Nephron (organoid): ENCODE results near the gene ASTN2.
"Not testable (repeated sequence)": the region's sequence is repeated elsewhere in the genome, so short reads cannot be mapped to it uniquely, and the experiment has no call there.

Experiments
- H3K27ac Mint-ChIP-seq, 3 experiments: 2 replicates each; pipeline ENCODE4 v1.8.0; 2020; ENCODE audit warnings: mixed read lengths in 3 of 3, mild to moderate bottlenecking in 2 of 3, moderate library complexity in 1 of 3
- H3K27me3 Mint-ChIP-seq: 2 replicates; pipeline ENCODE4 v1.8.0; 2021; ENCODE audit warnings: low read depth, mild to moderate bottlenecking, moderate library complexity, mixed read lengths
- H3K36me3 Mint-ChIP-seq: 2 replicates; pipeline ENCODE4 v1.8.0; 2020; ENCODE audit warnings: low read depth, mixed read lengths
- H3K4me1 Mint-ChIP-seq: 2 replicates; pipeline ENCODE4 v1.8.0; 2020; ENCODE audit warnings: mixed read lengths
- H3K4me3 Mint-ChIP-seq, 3 experiments: 2 replicates each; pipeline ENCODE4 v1.8.0; 2020; ENCODE audit warnings: mild to moderate bottlenecking in 3 of 3, mixed read lengths in 3 of 3, moderate library complexity in 2 of 3
- H3K9me3 Mint-ChIP-seq: 2 replicates; pipeline ENCODE4 v1.8.0; 2020; ENCODE audit warnings: mixed read lengths
- TF ChIP-seq, protein P1 (sequence below), 3 experiments: fragments of 200-600 bp; sonication (generic); IDR thresholded peaks; one replicate each; pipeline ENCODE4 v1.5.0; 2021; ENCODE audit warnings: antibody characterized with exemption in 3 of 3; ENCODE audit not compliant: unreplicated experiment in 3 of 3

ASTN2 gene

DNA sequence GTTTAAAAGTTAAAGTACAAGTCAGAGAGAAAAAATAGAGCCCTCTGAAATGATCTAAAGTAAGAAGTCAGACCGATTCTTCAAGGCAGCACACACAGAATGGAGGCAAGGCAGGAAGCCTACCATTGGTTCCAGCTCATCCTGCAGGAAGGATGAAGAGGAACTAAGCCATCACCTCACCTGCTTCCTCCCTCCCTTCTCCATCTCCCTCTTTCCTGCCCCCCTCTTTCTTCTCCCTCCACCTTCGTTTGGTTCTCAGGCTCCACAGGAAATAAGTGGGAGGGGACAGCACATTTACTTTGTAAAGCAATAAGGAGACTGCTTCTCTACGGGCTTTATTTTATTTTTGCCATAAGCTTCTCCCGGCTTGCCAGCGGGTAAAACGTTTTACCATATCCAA is 514.3 kb downstream of the ASTN2 start:
- no peak overlapping the region for H3K27ac Mint-ChIP-seq
- TF ChIP-seq, protein P1, sequence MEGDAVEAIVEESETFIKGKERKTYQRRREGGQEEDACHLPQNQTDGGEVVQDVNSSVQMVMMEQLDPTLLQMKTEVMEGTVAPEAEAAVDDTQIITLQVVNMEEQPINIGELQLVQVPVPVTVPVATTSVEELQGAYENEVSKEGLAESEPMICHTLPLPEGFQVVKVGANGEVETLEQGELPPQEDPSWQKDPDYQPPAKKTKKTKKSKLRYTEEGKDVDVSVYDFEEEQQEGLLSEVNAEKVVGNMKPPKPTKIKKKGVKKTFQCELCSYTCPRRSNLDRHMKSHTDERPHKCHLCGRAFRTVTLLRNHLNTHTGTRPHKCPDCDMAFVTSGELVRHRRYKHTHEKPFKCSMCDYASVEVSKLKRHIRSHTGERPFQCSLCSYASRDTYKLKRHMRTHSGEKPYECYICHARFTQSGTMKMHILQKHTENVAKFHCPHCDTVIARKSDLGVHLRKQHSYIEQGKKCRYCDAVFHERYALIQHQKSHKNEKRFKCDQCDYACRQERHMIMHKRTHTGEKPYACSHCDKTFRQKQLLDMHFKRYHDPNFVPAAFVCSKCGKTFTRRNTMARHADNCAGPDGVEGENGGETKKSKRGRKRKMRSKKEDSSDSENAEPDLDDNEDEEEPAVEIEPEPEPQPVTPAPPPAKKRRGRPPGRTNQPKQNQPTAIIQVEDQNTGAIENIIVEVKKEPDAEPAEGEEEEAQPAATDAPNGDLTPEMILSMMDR (IDR thresholded peaks at IDR 0.05; ENCODE audit: unreplicated experiment in 3 of 3), result no peak
- no peaks in the 10 kb centered on the region for H3K36me3 Mint-ChIP-seq
- H3K4me1 Mint-ChIP-seq, result no peaks in the 10 kb centered on the region
- no peak overlapping the region for H3K4me3 Mint-ChIP-seq
- H3K9me3 Mint-ChIP-seq, result peaks cover 11% of the 10 kb centered on the region
- H3K27me3 Mint-ChIP-seq, result peaks cover 3% of the 10 kb centered on the region

- no peak overlapping the region for H3K27ac Mint-ChIP-seq
- H3K4me3 Mint-ChIP-seq, result no peak overlapping the region
- peaks cover 11% of the 10 kb centered on the region for H3K9me3 Mint-ChIP-seq
- H3K27me3 Mint-ChIP-seq, result peaks cover 3% of the 10 kb centered on the region
- no peaks in the 10 kb centered on the region for H3K36me3 Mint-ChIP-seq
- no peaks in the 10 kb centered on the region for H3K4me1 Mint-ChIP-seq
- TF ChIP-seq, protein P1 (IDR thresholded peaks at IDR 0.05; ENCODE audit: unreplicated experiment in 3 of 3), result no peak
Observed at GRCh38 chr9:116900007-116900367, 514.9 kb downstream of the ASTN2 start.

DNA sequence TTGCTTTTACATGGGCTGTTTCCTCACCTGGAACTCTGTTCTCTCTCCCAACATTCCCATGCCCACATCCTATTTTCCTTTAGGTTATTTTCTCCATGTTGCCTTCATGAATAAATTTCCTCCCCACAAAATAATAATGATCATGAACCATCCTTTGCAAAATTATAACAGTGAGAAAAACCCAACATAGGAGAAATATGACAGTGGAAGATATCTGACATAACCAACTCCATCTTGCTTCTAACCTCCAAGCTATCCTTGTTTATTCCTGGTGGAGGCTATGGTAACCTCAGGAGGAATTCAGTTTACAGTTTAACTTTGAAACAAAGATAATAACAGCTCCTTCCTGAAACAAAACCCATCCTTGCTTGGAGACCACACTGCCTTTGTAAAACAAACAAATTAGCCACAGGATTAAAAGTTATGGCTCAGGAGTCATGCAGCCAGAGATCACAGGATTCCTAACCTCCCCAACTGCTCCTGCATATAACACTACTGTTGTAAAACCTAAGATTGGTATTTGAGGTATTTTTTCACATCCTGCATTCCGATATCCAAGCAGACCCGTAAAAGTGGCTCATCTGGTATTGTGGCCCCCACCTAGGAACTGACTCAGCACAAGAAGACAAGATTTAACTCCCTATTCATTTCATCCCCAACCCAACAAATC is 515.4 kb downstream of the ASTN2 start:
- TF ChIP-seq, protein P1 (IDR thresholded peaks at IDR 0.05; ENCODE audit: unreplicated experiment in 3 of 3), result no peak
- Mint-ChIP-seq H3K9me3 (peaks cover 11% of the 10 kb centered on the region), H3K27ac (no peak overlapping the region), H3K27me3 (peaks cover 3% of the 10 kb centered on the region), H3K4me1 (no peaks in the 10 kb centered on the region), H3K36me3 (no peaks in the 10 kb centered on the region), H3K4me3 (no peak overlapping the region)

DNA sequence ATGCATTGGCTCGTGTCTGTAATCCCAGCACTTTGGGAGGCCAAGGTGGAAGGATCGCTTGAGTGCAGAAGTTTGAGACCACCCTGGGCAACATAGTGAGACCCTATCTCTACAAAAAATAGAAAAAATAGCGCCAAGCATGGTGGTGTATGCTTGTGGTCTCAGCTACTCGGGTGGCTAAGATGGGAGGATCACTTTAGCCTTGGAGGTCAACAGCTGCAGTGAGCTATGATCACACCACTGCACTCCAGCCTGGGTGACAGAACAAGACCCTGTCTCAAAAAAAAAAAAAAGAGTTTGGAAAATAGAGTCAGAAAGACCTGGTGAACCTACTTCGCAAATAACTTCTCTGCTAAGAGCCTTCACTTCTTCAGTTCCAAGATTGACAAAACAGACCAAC is 516.7 kb downstream of the ASTN2 start:
- not testable (repeated sequence) for H3K27me3 Mint-ChIP-seq, H3K4me3 Mint-ChIP-seq, H3K4me1 Mint-ChIP-seq, H3K27ac Mint-ChIP-seq, H3K36me3 Mint-ChIP-seq
- H3K9me3 Mint-ChIP-seq, result peaks cover 11% of the 10 kb centered on the region

DNA sequence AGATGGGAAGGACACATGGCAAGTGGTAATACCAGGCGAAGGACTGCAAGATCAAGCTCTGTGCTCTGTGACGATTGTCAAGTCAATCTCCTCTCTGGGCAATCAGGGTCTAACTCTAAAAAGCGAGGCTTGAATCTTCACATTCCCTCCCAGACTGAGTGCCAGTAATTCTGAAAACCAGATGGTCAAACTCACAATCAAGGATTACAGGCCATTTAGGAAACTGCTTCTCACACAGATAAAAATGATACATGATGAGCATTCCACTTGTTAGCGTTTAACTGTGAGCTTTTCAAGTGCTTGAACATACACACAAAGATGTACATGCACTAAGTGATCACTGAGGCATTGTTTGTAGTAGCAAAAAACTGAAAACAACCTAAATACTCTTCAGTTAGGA is 517.7 kb downstream of the ASTN2 start:
- TF ChIP-seq, protein P1 (IDR thresholded peaks at IDR 0.05; ENCODE audit: unreplicated experiment in 3 of 3), result no peak
- Mint-ChIP-seq H3K27ac (no peak overlapping the region), H3K27me3 (no peaks in the 10 kb centered on the region), H3K4me1 (no peaks in the 10 kb centered on the region), H3K9me3 (peaks cover 11% of the 10 kb centered on the region), H3K4me3 (no peak overlapping the region), H3K36me3 (no peaks in the 10 kb centered on the region)

- H3K36me3 Mint-ChIP-seq, result no peaks in the 10 kb centered on the region
- H3K27ac Mint-ChIP-seq, result no peak overlapping the region
- TF ChIP-seq, protein P1 (IDR thresholded peaks at IDR 0.05; ENCODE audit: unreplicated experiment in 3 of 3), result no peak
- no peak overlapping the region for H3K4me3 Mint-ChIP-seq
- no peaks in the 10 kb centered on the region for H3K4me1 Mint-ChIP-seq
- H3K9me3 Mint-ChIP-seq, result peaks cover 10% of the 10 kb centered on the region
- no peaks in the 10 kb centered on the region for H3K27me3 Mint-ChIP-seq
Observed at GRCh38 chr9:116895961-116896360, 518.9 kb downstream of the ASTN2 start.
